GM19467 (cell line): ENCODE measurements around the gene LSAMP.

Experiments used
- ATAC-seq: cut with Tn5 transposase; IDR thresholded peaks from one replicate; pipeline ENCODE4 v1.9.1; 2021; ENCODE audit warnings: mild to moderate bottlenecking, moderate library complexity; ENCODE audit not compliant: unreplicated experiment

The LSAMP gene

GRCh38 chr3:116179091-116179490 lies 266.2 kb downstream of the LSAMP start:
- no peak for ATAC-seq

GRCh38 chr3:116176974-116177555 lies 268.2 kb downstream of the LSAMP start:
- no peak for ATAC-seq

- no peak for ATAC-seq
Measured at GRCh38 chr3:116166121-116166520, 279.2 kb downstream of the LSAMP start.

GRCh38 chr3:116165641-116166040 lies 279.6 kb downstream of the LSAMP start:
- ATAC-seq = no peak

- no peak for ATAC-seq
Measured at GRCh38 chr3:116165135-116165534, 280.2 kb downstream of the LSAMP start.

GRCh38 chr3:116164039-116164438 lies 281.2 kb downstream of the LSAMP start:
- no peak for ATAC-seq

GRCh38 chr3:116161575-116162525 lies 283.4 kb downstream of the LSAMP start:
- no peak for ATAC-seq

- no peak for ATAC-seq
Measured at GRCh38 chr3:116160594-116160993, 284.7 kb downstream of the LSAMP start.

- ATAC-seq = no peak
Measured at GRCh38 chr3:116155841-116156240, 289.4 kb downstream of the LSAMP start.

- ATAC-seq = no peak
Measured at GRCh38 chr3:116154389-116154788, 290.9 kb downstream of the LSAMP start.

- no peak for ATAC-seq
Measured at GRCh38 chr3:116153174-116153573, 292.1 kb downstream of the LSAMP start.

GRCh38 chr3:116150655-116151167 lies 294.6 kb downstream of the LSAMP start:
- ATAC-seq = no peak

- no peak for ATAC-seq
Measured at GRCh38 chr3:116148881-116149851, 296.1 kb downstream of the LSAMP start.

GRCh38 chr3:116145613-116146012 lies 299.7 kb downstream of the LSAMP start:
- ATAC-seq = no peak

GRCh38 chr3:116141724-116142123 lies 303.6 kb downstream of the LSAMP start:
- ATAC-seq = no peak

GRCh38 chr3:116140100-116140689 lies 305.1 kb downstream of the LSAMP start:
- no peak for ATAC-seq

- ATAC-seq = no peak
Measured at GRCh38 chr3:116139641-116140040, 305.6 kb downstream of the LSAMP start.

GRCh38 chr3:116135457-116136085 lies 309.7 kb downstream of the LSAMP start:
- no peak for ATAC-seq

GRCh38 chr3:116129187-116129946 lies 315.9 kb downstream of the LSAMP start:
- ATAC-seq = no peak
